Endothelial cell of umbilical vein (primary cell): ENCODE results near the gene PDCD1LG2.
A peak's percentile ranks its signal among the peaks of the same experiment; 100 is the strongest.

ENCODE experiments used
- CTCF ChIP-seq, 2 donors: IDR thresholded peaks; 1 replicate in 1 of 2; 2 replicates in 1 of 2; pipeline ENCODE4 v1.5.1; 2011; ENCODE audit warnings: low read length in 2 of 2, mild to moderate bottlenecking in 2 of 2, moderate library complexity in 2 of 2, control low read depth in 1 of 2, inconsistent platforms in 1 of 2, low read depth in 1 of 2; ENCODE audit not compliant: insufficient read depth in 1 of 2; ENCODE audit errors: extremely low read depth in 1 of 2
- FOS ChIP-seq: IDR thresholded peaks from 2 replicates; pipeline ENCODE4 v1.6.1; 2011; ENCODE audit warnings: mild to moderate bottlenecking, low read length, moderate library complexity, borderline replicate concordance; ENCODE audit not compliant: insufficient read depth
- GATA2 ChIP-seq: IDR thresholded peaks from 2 replicates; pipeline ENCODE4 v1.7.0; 2011; ENCODE audit warnings: low read depth, mild to moderate bottlenecking, moderate library complexity, mixed read lengths, low read length; ENCODE audit not compliant: insufficient read length, insufficient read depth
- POLR2A ChIP-seq: IDR thresholded peaks from 2 replicates; pipeline ENCODE4 v1.6.1; 2012; ENCODE audit warnings: low read depth, mild to moderate bottlenecking, control low read depth, low read length
- POLR2AphosphoS5 ChIP-seq: IDR thresholded peaks from 2 replicates; pipeline ENCODE4 v1.6.1; 2012; ENCODE audit warnings: low read depth, mild to moderate bottlenecking, control low read depth, low read length, moderate library complexity; ENCODE audit not compliant: insufficient read depth

GRCh38 chr9:5493679-5494511 lies 16.4 kb upstream of the PDCD1LG2 start:
- TF ChIP-seq CTCF (IDR thresholded peaks at IDR 0.05; ENCODE audit: extremely low read depth in 1 of 2, insufficient read depth in 1 of 2, low read depth in 1 of 2, low read length in 2 of 2) (no peak), POLR2A (no peak), GATA2 (no peak), FOS (peak; percentile 54), POLR2AphosphoS5 (no peak)
